Muscle layer of duodenum (tissue), 2 donors: ENCODE results near the gene RAE1.

ENCODE experiments used
- H3K27ac ChIP-seq: one replicate; pipeline ENCODE4 v1.7.0; 2013; ENCODE audit warnings: mild to moderate bottlenecking, low read length
- H3K27me3 ChIP-seq: one replicate; pipeline ENCODE4 v1.7.0; 2013; ENCODE audit warnings: low read depth, mild to moderate bottlenecking, control low read depth, low read length
- H3K36me3 ChIP-seq, 2 donors: one replicate each; pipeline ENCODE4 v1.7.0; 2013; ENCODE audit warnings: low read length in 2 of 2, control low read depth in 1 of 2, mild to moderate bottlenecking in 1 of 2; ENCODE audit not compliant: insufficient read depth in 2 of 2, control insufficient read depth in 1 of 2
- H3K4me1 ChIP-seq, 2 donors: one replicate each; pipeline ENCODE4 v1.7.0; 2013; ENCODE audit warnings: low read length in 2 of 2, mild to moderate bottlenecking in 2 of 2, control low read depth in 1 of 2, moderate library complexity in 1 of 2; ENCODE audit not compliant: insufficient read depth in 2 of 2, control insufficient read depth in 1 of 2
- H3K4me3 ChIP-seq, 2 donors: one replicate each; pipeline ENCODE4 v1.7.0; 2013; ENCODE audit warnings: low read length in 2 of 2, low read depth in 1 of 2, mild to moderate bottlenecking in 1 of 2
- H3K9me3 ChIP-seq, 2 donors: one replicate each; pipeline ENCODE4 v1.7.0; 2013; ENCODE audit warnings: low read length in 2 of 2, control low read depth in 1 of 2, mild to moderate bottlenecking in 1 of 2; ENCODE audit not compliant: control insufficient read depth in 1 of 2
- donor health status: healthy.

RAE1 gene

GRCh38 chr20:57383447-57384347, 32.6 kb downstream of the RAE1 start:
- no peak overlapping the region for H3K27ac ChIP-seq
- H3K27me3 ChIP-seq: no peaks in the 10 kb centered on the region
- H3K36me3 ChIP-seq: peaks cover 8 to 17% of the 10 kb centered on the region in 2 donors
- no peaks in the 10 kb centered on the region for H3K4me1 ChIP-seq
- no peaks in the 10 kb centered on the region for H3K9me3 ChIP-seq
- no peak overlapping the region for H3K4me3 ChIP-seq

GRCh38 chr20:57384486-57384885, 33.4 kb downstream of the RAE1 start:
- Histone ChIP-seq H3K27me3 (no peaks in the 10 kb centered on the region), H3K36me3 (peaks cover under 1 to 12% of the 10 kb centered on the region in 2 donors), H3K4me1 (peaks cover 0 to under 1% of the 10 kb centered on the region in 2 donors), H3K9me3 (no peaks in the 10 kb centered on the region), H3K27ac (no peak overlapping the region), H3K4me3 (no peak overlapping the region)

DNA sequence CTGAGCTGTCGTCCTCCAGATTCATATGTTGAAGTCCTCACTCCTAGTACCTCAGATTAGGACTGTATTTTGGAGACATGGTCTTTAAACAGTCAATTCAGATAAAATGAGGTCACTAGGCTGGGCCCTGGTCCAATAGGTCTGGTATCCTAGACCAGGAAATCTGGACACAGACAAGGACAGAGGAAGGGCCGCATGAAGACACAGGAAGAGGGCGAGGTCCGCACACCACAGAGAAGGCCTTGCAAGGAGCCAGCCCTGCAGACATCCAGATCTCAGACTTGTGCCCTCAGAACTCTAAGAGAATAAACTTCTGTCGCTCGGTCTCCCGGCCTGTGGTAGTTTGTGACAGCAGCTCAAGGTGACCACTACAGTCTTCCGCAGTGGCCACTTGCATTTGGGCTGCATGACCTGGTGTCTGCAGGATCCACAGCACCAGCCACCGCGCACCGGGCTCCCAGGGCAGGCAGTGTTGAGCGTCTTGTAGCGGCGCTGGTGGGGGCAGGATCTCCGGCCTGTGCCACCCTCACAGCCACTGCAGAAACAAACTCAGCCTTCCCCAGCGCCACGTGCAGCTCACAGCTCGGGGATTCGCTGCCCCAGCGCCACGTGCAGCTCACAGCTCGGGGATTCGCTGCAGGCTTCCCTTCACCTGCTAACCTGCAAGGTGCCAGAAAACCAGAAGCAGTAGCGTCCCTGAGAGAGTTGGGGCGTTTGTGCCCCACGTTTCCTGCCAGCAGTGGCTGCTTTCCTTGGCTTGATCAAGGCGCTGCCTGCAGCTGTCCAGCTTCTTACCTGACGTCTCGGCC, 34.1 kb downstream of the RAE1 start:
- peaks cover 0 to 7% of the 10 kb centered on the region in 2 donors for H3K4me1 ChIP-seq

DNA sequence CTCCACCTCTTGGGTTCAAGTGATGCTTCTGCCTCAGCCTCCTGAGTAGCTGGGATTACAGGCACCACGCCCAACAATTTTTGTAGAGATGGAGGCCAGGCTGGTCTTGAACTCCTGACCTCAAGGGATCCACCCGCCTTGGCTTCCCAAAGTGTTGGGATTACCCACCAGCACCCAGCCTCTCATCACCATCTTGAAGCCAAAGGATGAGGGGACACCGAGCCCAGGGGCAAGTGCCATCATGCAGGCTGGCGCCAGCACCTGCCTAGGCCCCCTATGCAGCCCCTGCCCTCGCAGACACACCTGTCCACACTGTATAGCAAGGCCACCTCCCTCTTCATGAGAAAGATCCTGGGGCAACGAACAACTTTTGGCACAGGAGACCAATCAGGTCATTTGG, 34.9 kb downstream of the RAE1 start:
- no peaks in the 10 kb centered on the region for H3K27me3 ChIP-seq
- H3K9me3 ChIP-seq: no peaks in the 10 kb centered on the region
- peaks cover 0 to 14% of the 10 kb centered on the region in 2 donors for H3K4me1 ChIP-seq
- no peak overlapping the region for H3K27ac ChIP-seq
- no peak overlapping the region for H3K4me3 ChIP-seq
- no peaks in the 10 kb centered on the region for H3K36me3 ChIP-seq

More for the DNA sequence above, 34.1 kb downstream of the RAE1 start:
- H3K9me3 ChIP-seq: no peaks in the 10 kb centered on the region
- H3K27ac ChIP-seq: no peak overlapping the region
- H3K36me3 ChIP-seq: peaks cover 0 to 7% of the 10 kb centered on the region in 2 donors
- H3K4me3 ChIP-seq: no peak overlapping the region
- H3K27me3 ChIP-seq: no peaks in the 10 kb centered on the region

DNA sequence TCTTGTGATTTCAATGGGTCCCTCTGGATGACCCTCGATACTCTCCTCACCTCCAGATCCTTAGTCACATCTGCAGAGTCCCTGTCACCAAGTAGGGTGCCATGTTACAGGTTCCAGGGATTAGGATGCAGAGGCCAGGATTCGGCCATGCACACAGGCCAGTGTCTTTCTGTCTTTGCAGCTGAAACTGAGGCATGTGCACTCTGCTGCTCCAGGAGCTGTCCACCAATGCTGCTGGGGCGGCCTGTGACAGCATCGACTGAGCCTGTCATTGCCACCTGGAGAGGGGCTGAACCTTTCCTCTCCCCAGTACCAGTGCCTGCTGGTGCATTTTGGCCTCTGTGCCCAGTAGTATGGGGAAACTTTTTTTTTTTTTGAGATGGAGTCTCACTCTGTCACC, 35.7 kb downstream of the RAE1 start:
- Histone ChIP-seq H3K4me1 (peaks cover 0 to 14% of the 10 kb centered on the region in 2 donors), H3K27ac (no peak overlapping the region), H3K27me3 (no peaks in the 10 kb centered on the region)

GRCh38 chr20:57387463-57387862, 36.4 kb downstream of the RAE1 start:
- Histone ChIP-seq H3K9me3 (no peaks in the 10 kb centered on the region), H3K4me1 (peaks cover 0 to 18% of the 10 kb centered on the region in 2 donors), H3K4me3 (no peak overlapping the region), H3K36me3 (no peaks in the 10 kb centered on the region), H3K27me3 (no peaks in the 10 kb centered on the region), H3K27ac (no peak overlapping the region)

More for the DNA sequence above, 35.7 kb downstream of the RAE1 start:
- H3K4me3 ChIP-seq: no peak overlapping the region
- H3K36me3 ChIP-seq: no peaks in the 10 kb centered on the region
- H3K9me3 ChIP-seq: no peaks in the 10 kb centered on the region

GRCh38 chr20:57387945-57388371, 36.9 kb downstream of the RAE1 start:
- H3K36me3 ChIP-seq: no peaks in the 10 kb centered on the region
- peaks cover 4 to 23% of the 10 kb centered on the region in 2 donors for H3K4me1 ChIP-seq
- H3K27me3 ChIP-seq: no peaks in the 10 kb centered on the region
- no peak overlapping the region for H3K27ac ChIP-seq
- H3K4me3 ChIP-seq: no peak overlapping the region
- no peaks in the 10 kb centered on the region for H3K9me3 ChIP-seq

GRCh38 chr20:57388953-57389694, 38.1 kb downstream of the RAE1 start:
- Histone ChIP-seq H3K36me3 (no peaks in the 10 kb centered on the region), H3K4me3 (peak overlapping the region; percentile 50 to 53), H3K27me3 (no peaks in the 10 kb centered on the region), H3K9me3 (no peaks in the 10 kb centered on the region), H3K4me1 (peaks cover 10 to 35% of the 10 kb centered on the region in 2 donors), H3K27ac (peak overlapping the region; percentile 45)

GRCh38 chr20:57389695-57390603, 38.9 kb downstream of the RAE1 start:
- H3K4me1 ChIP-seq: peaks cover 10 to 43% of the 10 kb centered on the region in 2 donors
- peak overlapping the region; percentile 50 to 53 for H3K4me3 ChIP-seq
- no peaks in the 10 kb centered on the region for H3K36me3 ChIP-seq
- H3K27me3 ChIP-seq: no peaks in the 10 kb centered on the region
- no peaks in the 10 kb centered on the region for H3K9me3 ChIP-seq
- H3K27ac ChIP-seq: peak overlapping the region; percentile 45
